Endothelial cell of umbilical vein (primary cell): Measurements from ENCODE around the gene KCTD10.

Experiments used
- EZH2 ChIP-seq: IDR thresholded peaks from 2 replicates; pipeline ENCODE4 v1.6.1; 2012; ENCODE audit warnings: borderline replicate concordance, low read depth, mild to moderate bottlenecking, moderate library complexity, low read length, inconsistent platforms; ENCODE audit not compliant: severe bottlenecking
- GATA2 ChIP-seq: IDR thresholded peaks from 2 replicates; pipeline ENCODE4 v1.7.0; 2011; ENCODE audit warnings: low read depth, mild to moderate bottlenecking, moderate library complexity, mixed read lengths, low read length; ENCODE audit not compliant: insufficient read length, insufficient read depth
- MYC ChIP-seq: IDR thresholded peaks from one replicate; pipeline ENCODE4 v1.6.1; 2011; ENCODE audit warnings: mild to moderate bottlenecking, low read depth, low read length
- POLR2A ChIP-seq: IDR thresholded peaks from 2 replicates; pipeline ENCODE4 v1.6.1; 2012; ENCODE audit warnings: low read depth, mild to moderate bottlenecking, control low read depth, low read length
- POLR2AphosphoS5 ChIP-seq: IDR thresholded peaks from 2 replicates; pipeline ENCODE4 v1.6.1; 2012; ENCODE audit warnings: low read depth, mild to moderate bottlenecking, control low read depth, low read length, moderate library complexity; ENCODE audit not compliant: insufficient read depth
- TF ChIP-seq, protein P1 (sequence below), 2 donors: IDR thresholded peaks; 1 replicate in 1 of 2; 2 replicates in 1 of 2; pipeline ENCODE4 v1.5.1; 2011; ENCODE audit warnings: low read length in 2 of 2, mild to moderate bottlenecking in 2 of 2, moderate library complexity in 2 of 2, control low read depth in 1 of 2, inconsistent platforms in 1 of 2, low read depth in 1 of 2; ENCODE audit not compliant: insufficient read depth in 1 of 2; ENCODE audit errors: extremely low read depth in 1 of 2

DNA sequence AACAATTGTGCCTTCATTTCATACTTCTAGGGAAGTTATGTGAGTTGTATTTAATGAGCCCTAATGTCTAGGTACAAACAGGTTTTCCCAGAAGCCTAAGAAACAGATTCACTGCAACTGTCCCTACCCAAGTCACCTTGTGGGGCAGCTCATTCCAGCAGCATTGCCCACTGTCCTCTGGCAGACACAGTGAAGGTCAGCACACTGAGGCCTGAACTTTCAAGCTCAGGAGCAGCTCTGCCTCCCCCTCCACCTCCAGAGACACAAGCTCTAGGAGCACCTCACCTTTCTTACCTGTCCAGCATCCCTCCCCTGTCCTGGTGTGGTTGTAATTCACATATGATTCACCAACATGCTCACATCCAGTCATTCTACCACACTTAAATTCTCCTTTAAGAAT, 16.0 kb upstream of the KCTD10 start:
- TF ChIP-seq, protein P1, sequence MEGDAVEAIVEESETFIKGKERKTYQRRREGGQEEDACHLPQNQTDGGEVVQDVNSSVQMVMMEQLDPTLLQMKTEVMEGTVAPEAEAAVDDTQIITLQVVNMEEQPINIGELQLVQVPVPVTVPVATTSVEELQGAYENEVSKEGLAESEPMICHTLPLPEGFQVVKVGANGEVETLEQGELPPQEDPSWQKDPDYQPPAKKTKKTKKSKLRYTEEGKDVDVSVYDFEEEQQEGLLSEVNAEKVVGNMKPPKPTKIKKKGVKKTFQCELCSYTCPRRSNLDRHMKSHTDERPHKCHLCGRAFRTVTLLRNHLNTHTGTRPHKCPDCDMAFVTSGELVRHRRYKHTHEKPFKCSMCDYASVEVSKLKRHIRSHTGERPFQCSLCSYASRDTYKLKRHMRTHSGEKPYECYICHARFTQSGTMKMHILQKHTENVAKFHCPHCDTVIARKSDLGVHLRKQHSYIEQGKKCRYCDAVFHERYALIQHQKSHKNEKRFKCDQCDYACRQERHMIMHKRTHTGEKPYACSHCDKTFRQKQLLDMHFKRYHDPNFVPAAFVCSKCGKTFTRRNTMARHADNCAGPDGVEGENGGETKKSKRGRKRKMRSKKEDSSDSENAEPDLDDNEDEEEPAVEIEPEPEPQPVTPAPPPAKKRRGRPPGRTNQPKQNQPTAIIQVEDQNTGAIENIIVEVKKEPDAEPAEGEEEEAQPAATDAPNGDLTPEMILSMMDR (IDR thresholded peaks at IDR 0.05; ENCODE audit: extremely low read depth in 1 of 2, insufficient read depth in 1 of 2, low read depth in 1 of 2, low read length in 2 of 2), result no peak
- no peak for TF ChIP-seq POLR2AphosphoS5
- TF ChIP-seq EZH2, result no peak
- TF ChIP-seq MYC, result no peak
- no peak for TF ChIP-seq POLR2A
- no peak for TF ChIP-seq GATA2
